ENCODE measurements around the gene KPNB1. TPM values are rescaled to one million over a fixed set of nuclear protein-coding genes. Genes with fewer than 3 reads are reported as not detected.

Gene KPNB1
- polyA plus RNA-seq, 1 donor from 2014 or later: 117 TPM

DNA sequence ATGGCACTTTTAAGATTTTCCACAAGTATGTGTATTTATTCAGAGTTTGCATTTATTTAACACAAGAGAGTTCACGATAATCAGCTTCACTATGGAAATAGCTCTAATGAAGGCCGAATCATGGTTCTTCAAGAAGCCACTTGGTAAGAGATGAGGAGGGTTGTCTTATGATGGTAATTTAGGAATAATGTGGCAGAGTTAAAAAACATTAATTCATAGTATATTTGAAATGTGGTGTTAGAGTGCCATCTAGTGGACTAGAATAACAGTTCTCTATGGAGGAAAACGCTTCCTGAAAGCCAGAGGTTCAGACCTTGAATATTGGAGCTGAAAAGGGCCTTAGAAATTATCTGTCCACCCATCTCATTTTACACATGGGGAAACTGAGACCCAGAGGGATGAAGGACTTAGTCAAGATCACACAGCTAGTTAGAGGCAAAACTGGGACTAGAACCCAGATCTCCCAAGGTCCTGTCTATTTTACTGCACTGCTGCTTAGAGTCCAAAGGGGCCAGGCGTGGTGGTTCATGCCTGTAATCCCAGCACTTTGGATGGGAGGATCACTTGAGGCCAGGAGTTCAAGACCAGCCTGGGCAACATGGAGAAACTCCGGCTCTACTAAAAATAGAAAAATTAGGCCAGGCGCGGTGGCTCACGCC, 33.8 kb upstream of the KPNB1 start:
- no peaks in the 10 kb centered on the region for H3K79me2 ChIP-seq (replicated peaks; ENCODE audit: insufficient read depth, low read length)
- no peaks in the 10 kb centered on the region for H4K20me1 ChIP-seq (ENCODE audit: insufficient read depth)
- no peak overlapping the region for H3K4me3 ChIP-seq (ENCODE audit: low read length)
- no peak overlapping the region for H3K27ac ChIP-seq (ENCODE audit: low read length)
- H3F3A ChIP-seq (ENCODE audit: insufficient read depth, low read length, poor library complexity, severe bottlenecking): no peaks in the 10 kb centered on the region
- H3K9me3 ChIP-seq (ENCODE audit: low read length): no peaks in the 10 kb centered on the region
- no peak overlapping the region for H3K4me2 ChIP-seq (ENCODE audit: low read length)
- H3K9ac ChIP-seq (ENCODE audit: low read length): no peak overlapping the region
- peak; percentile 79 for TF ChIP-seq SMC3 (conservative IDR thresholded peaks at IDR 0.05; ENCODE audit: poor library complexity)
- TF ChIP-seq RAD21 (conservative IDR thresholded peaks at IDR 0.05): peak; percentile 79
- TF ChIP-seq, protein P1, sequence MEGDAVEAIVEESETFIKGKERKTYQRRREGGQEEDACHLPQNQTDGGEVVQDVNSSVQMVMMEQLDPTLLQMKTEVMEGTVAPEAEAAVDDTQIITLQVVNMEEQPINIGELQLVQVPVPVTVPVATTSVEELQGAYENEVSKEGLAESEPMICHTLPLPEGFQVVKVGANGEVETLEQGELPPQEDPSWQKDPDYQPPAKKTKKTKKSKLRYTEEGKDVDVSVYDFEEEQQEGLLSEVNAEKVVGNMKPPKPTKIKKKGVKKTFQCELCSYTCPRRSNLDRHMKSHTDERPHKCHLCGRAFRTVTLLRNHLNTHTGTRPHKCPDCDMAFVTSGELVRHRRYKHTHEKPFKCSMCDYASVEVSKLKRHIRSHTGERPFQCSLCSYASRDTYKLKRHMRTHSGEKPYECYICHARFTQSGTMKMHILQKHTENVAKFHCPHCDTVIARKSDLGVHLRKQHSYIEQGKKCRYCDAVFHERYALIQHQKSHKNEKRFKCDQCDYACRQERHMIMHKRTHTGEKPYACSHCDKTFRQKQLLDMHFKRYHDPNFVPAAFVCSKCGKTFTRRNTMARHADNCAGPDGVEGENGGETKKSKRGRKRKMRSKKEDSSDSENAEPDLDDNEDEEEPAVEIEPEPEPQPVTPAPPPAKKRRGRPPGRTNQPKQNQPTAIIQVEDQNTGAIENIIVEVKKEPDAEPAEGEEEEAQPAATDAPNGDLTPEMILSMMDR (IDR thresholded peaks at IDR 0.05; ENCODE audit: poor library complexity, severe bottlenecking): peak; percentile 83
- no peak for TF ChIP-seq POLR2AphosphoS5 (IDR thresholded peaks at IDR 0.05)
- H3K9me2 ChIP-seq (ENCODE audit: insufficient read depth, low read length): no peaks in the 10 kb centered on the region
- H2AFZ ChIP-seq (ENCODE audit: low read depth, low read length): no peak overlapping the region
- no peaks in the 10 kb centered on the region for H3K27me3 ChIP-seq (ENCODE audit: insufficient read depth, low read depth, low read length)
- peaks cover 12% of the 10 kb centered on the region for H3K36me3 ChIP-seq (ENCODE audit: insufficient read depth, low read length)

DNA sequence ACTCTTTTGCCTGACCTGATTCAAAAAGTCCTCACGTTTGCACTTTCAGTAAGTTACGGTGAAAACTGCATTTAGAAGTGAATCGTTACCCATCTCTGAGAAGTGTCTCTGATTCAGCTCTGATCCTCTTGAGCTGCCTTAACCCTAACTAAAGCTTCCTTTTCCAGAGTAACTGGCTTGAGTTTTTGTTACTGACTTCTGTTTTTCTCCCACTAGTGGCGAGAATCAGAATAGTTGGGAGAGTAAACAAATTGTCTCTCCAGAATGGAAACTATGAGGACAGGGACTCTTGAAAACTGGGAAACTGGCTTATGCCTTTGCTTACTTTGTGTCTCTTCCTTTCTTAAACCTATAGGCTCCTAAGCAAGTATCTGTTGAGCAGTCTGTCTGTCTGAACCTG, 31.3 kb upstream of the KPNB1 start:
- H4K20me1 ChIP-seq (ENCODE audit: insufficient read depth): no peaks in the 10 kb centered on the region
- no peak overlapping the region for H2AFZ ChIP-seq (ENCODE audit: low read depth, low read length)
- no peaks in the 10 kb centered on the region for H3F3A ChIP-seq (ENCODE audit: insufficient read depth, low read length, poor library complexity, severe bottlenecking)
- H3K9me3 ChIP-seq (ENCODE audit: low read length): no peaks in the 10 kb centered on the region
- no peak overlapping the region for H3K4me3 ChIP-seq (ENCODE audit: low read length)
- H3K79me2 ChIP-seq (replicated peaks; ENCODE audit: insufficient read depth, low read length): no peaks in the 10 kb centered on the region
- H3K4me2 ChIP-seq (ENCODE audit: low read length): no peak overlapping the region
- no peaks in the 10 kb centered on the region for H3K9me2 ChIP-seq (ENCODE audit: insufficient read depth, low read length)
- H3K27ac ChIP-seq (ENCODE audit: low read length): no peak overlapping the region
- H3K9ac ChIP-seq (ENCODE audit: low read length): no peak overlapping the region
- H3K36me3 ChIP-seq (ENCODE audit: insufficient read depth, low read length): peaks cover 14% of the 10 kb centered on the region
- no peak for TF ChIP-seq POLR2AphosphoS5 (IDR thresholded peaks at IDR 0.05)
- TF ChIP-seq TAF1 (IDR thresholded peaks at IDR 0.05; ENCODE audit: low read depth): no peak
- no peaks in the 10 kb centered on the region for H3K27me3 ChIP-seq (ENCODE audit: insufficient read depth, low read depth, low read length)

DNA sequence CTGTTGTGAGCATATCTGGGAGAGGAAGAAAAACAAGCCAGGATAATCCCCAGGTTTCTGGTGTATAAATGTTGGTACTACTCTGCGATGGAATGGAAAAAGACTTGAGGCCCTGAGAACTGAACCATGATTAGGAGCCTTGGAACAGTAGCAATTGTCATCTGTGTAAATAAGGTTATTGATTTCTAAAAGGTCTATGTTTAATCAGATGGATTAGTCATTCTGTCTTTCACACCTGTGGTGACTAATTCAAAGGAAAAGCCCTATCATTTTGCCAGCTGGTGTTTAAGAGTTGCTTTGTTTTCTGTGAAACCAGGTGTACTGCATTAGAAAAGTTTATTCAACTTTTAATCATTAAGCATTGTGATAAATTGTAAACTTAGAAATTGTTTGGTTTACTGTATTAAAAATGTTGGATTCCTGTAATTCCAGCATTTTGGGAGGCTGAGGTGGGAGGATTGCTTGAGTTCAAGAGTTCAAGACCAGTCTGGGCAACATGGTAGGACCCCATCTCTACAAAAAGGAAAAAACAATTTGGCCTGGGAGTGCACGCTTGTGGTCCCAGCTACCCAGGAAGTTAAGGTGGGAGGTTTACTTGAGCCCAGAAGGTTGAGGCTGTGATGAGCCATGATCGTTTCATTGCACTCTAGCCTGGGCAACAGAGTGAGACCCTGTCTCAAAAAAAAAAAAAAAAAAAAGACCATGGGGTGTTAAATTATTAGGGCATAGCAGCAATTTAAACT, 29.0 kb upstream of the KPNB1 start:
- H4K20me1 ChIP-seq (ENCODE audit: insufficient read depth): no peaks in the 10 kb centered on the region
- H3K4me2 ChIP-seq (ENCODE audit: low read length): no peak overlapping the region
- H3K9me2 ChIP-seq (ENCODE audit: insufficient read depth, low read length): no peaks in the 10 kb centered on the region
- no peaks in the 10 kb centered on the region for H3K9me3 ChIP-seq (ENCODE audit: low read length)
- no peak overlapping the region for H2AFZ ChIP-seq (ENCODE audit: low read depth, low read length)
- no peak overlapping the region for H3K27ac ChIP-seq (ENCODE audit: low read length)
- H3K36me3 ChIP-seq (ENCODE audit: insufficient read depth, low read length): peaks cover 20% of the 10 kb centered on the region
- no peak for TF ChIP-seq RAD21 (conservative IDR thresholded peaks at IDR 0.05)
- TF ChIP-seq, protein P2, sequence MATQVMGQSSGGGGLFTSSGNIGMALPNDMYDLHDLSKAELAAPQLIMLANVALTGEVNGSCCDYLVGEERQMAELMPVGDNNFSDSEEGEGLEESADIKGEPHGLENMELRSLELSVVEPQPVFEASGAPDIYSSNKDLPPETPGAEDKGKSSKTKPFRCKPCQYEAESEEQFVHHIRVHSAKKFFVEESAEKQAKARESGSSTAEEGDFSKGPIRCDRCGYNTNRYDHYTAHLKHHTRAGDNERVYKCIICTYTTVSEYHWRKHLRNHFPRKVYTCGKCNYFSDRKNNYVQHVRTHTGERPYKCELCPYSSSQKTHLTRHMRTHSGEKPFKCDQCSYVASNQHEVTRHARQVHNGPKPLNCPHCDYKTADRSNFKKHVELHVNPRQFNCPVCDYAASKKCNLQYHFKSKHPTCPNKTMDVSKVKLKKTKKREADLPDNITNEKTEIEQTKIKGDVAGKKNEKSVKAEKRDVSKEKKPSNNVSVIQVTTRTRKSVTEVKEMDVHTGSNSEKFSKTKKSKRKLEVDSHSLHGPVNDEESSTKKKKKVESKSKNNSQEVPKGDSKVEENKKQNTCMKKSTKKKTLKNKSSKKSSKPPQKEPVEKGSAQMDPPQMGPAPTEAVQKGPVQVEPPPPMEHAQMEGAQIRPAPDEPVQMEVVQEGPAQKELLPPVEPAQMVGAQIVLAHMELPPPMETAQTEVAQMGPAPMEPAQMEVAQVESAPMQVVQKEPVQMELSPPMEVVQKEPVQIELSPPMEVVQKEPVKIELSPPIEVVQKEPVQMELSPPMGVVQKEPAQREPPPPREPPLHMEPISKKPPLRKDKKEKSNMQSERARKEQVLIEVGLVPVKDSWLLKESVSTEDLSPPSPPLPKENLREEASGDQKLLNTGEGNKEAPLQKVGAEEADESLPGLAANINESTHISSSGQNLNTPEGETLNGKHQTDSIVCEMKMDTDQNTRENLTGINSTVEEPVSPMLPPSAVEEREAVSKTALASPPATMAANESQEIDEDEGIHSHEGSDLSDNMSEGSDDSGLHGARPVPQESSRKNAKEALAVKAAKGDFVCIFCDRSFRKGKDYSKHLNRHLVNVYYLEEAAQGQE (IDR thresholded peaks at IDR 0.05; ENCODE audit: borderline replicate concordance): no peak
- TF ChIP-seq SMC3 (conservative IDR thresholded peaks at IDR 0.05; ENCODE audit: poor library complexity): no peak
- no peak for TF ChIP-seq TAF1 (IDR thresholded peaks at IDR 0.05; ENCODE audit: low read depth)
- TF ChIP-seq POLR2AphosphoS5 (IDR thresholded peaks at IDR 0.05): no peak
- TF ChIP-seq, protein P1 (IDR thresholded peaks at IDR 0.05; ENCODE audit: poor library complexity, severe bottlenecking): no peak
- no peak for TF ChIP-seq EZH2 (IDR thresholded peaks at IDR 0.05; ENCODE audit: borderline replicate concordance, insufficient read depth, low read length, poor library complexity, severe bottlenecking)
- TF ChIP-seq MXI1 (conservative IDR thresholded peaks at IDR 0.05; ENCODE audit: poor library complexity, severe bottlenecking): no peak
- TF ChIP-seq EP300 (conservative IDR thresholded peaks at IDR 0.05; ENCODE audit: poor library complexity, severe bottlenecking): no peak
- H3K9ac ChIP-seq (ENCODE audit: low read length): no peak overlapping the region
- no peak overlapping the region for H3K4me3 ChIP-seq (ENCODE audit: low read length)
- no peaks in the 10 kb centered on the region for H3K79me2 ChIP-seq (replicated peaks; ENCODE audit: insufficient read depth, low read length)
- H3F3A ChIP-seq (ENCODE audit: insufficient read depth, low read length, poor library complexity, severe bottlenecking): no peaks in the 10 kb centered on the region
- H3K27me3 ChIP-seq (ENCODE audit: insufficient read depth, low read depth, low read length): no peaks in the 10 kb centered on the region
